HepG2 (cell line): ENCODE measurements around the gene RPRD2. TPM values are rescaled to one million over a fixed set of nuclear protein-coding genes. Genes with fewer than 3 reads are reported as not detected.

Experiments used
- DMTF1 ChIP-seq: sonication (generic); formaldehyde crosslinking; IDR thresholded peaks from 2 replicates; pipeline ENCODE4 v1.4.0; 2020; ENCODE audit warnings: mild to moderate bottlenecking, missing genetic modification reagents
- FLYWCH1 ChIP-seq: sonication (generic); formaldehyde crosslinking; IDR thresholded peaks from 2 replicates; pipeline ENCODE4 v1.8.1; 2023; ENCODE audit warnings: mild to moderate bottlenecking, missing genetic modification reagents
- IRF1 ChIP-seq: sonication (generic); formaldehyde crosslinking; IDR thresholded peaks from 2 replicates; pipeline ENCODE4 v1.4.0; 2020; ENCODE audit warnings: low read depth, mild to moderate bottlenecking, missing genetic modification reagents
- KDM4B ChIP-seq: sonication (generic); formaldehyde crosslinking; IDR thresholded peaks from 2 replicates; pipeline ENCODE4 v1.4.0; 2020; ENCODE audit warnings: missing genetic modification reagents
- NR2F1 ChIP-seq, 2 experiments: fragments of 450-650 bp in 1 of 2; formaldehyde crosslinking in 1 of 2; IDR thresholded peaks; 2 replicates each; pipeline versions ENCODE4 v1.5.0 to v1.6.1; 2016 to 2020; ENCODE audit warnings: mild to moderate bottlenecking in 1 of 2, missing compliant biosample characterization in 1 of 2, missing genetic modification reagents in 1 of 2, moderate library complexity in 1 of 2
- SNAPC2 ChIP-seq: sonication (generic); formaldehyde crosslinking; IDR thresholded peaks from 2 replicates; pipeline ENCODE4 v1.8.1; 2022; ENCODE audit warnings: mild to moderate bottlenecking, missing genetic modification reagents
- XRCC5 ChIP-seq: fragments of 200-400 bp; formaldehyde crosslinking; optimal IDR thresholded peaks from 2 replicates; pipeline ENCODE3; 2017; ENCODE audit warnings: mild to moderate bottlenecking, low read length
- ZBTB39 ChIP-seq: sonication (generic); formaldehyde crosslinking; IDR thresholded peaks from 2 replicates; pipeline ENCODE4 v1.5.0; 2020; ENCODE audit warnings: missing genetic modification reagents
- ZBTB42 ChIP-seq: sonication (generic); formaldehyde crosslinking; IDR thresholded peaks from 2 replicates; pipeline ENCODE4 v1.5.0; 2020; ENCODE audit warnings: mild to moderate bottlenecking, missing genetic modification reagents
- ZFP36L1 ChIP-seq: sonication (generic); formaldehyde crosslinking; IDR thresholded peaks from 2 replicates; pipeline ENCODE4 v1.8.0; 2022; ENCODE audit warnings: mild to moderate bottlenecking, missing genetic modification reagents, moderate library complexity
- ZNF205 ChIP-seq: IDR thresholded peaks from 2 replicates; pipeline ENCODE4 v1.6.1; 2018; ENCODE audit warnings: missing biosample characterization, missing genetic modification reagents
- ZNF570 ChIP-seq: sonication (generic); formaldehyde crosslinking; IDR thresholded peaks from 2 replicates; pipeline ENCODE4 v1.4.0; 2020; ENCODE audit warnings: mild to moderate bottlenecking, missing genetic modification reagents, borderline replicate concordance
- ZNF790 ChIP-seq: sonication (generic); formaldehyde crosslinking; IDR thresholded peaks from 2 replicates; pipeline ENCODE4 v1.8.0; 2022; ENCODE audit warnings: missing genetic modification reagents, mild to moderate bottlenecking, borderline replicate concordance
- polyA plus RNA-seq, 8 experiments: library from polyadenylated mRNA; depleted of rRNA in 3 of 8; stranded (reverse) in 7 of 8; unstranded in 1 of 8; fragments of >200 nt; fragmentation: Illumina TruSeq in 4 of 8; extraction: Trizol in 4 of 8; gene quantifications; 2 replicates each; pipeline versions ENCODE4 v1.2.1 to v1.2.3, GENCODE V29; 2011 to 2016; ENCODE audit warnings: low read depth in 4 of 8, missing spikeins in 1 of 8, mixed read lengths in 1 of 8; ENCODE audit not compliant: insufficient read depth in 1 of 8
- total RNA-seq, 5 experiments: library from RNA; depleted of rRNA; stranded (reverse); fragments of >200 nt; fragmentation: Illumina TruSeq; extraction: Trizol; gene quantifications; 2 replicates each; pipeline ENCODE4 v1.2.3, GENCODE V29; 2016; ENCODE audit warnings: low read depth in 1 of 5
- TF ChIP-seq, protein P1 (sequence below): sonication (generic); formaldehyde crosslinking; IDR thresholded peaks from 2 replicates; pipeline ENCODE4 v1.4.0; 2020; ENCODE audit warnings: mild to moderate bottlenecking, low read depth, missing genetic modification reagents
- TF ChIP-seq, protein P2 (sequence below): sonication (generic); formaldehyde crosslinking; IDR thresholded peaks from 2 replicates; pipeline ENCODE4 v1.4.0; 2020; ENCODE audit warnings: missing genetic modification reagents, borderline replicate concordance

RPRD2 gene
- total and polyA plus RNA-seq, 2 of the 13 experiments (the other 11 are each of a cell fraction or from before 2014, with no cell fraction given), result 8.0 to 8.9 TPM

- TF ChIP-seq, protein P1, sequence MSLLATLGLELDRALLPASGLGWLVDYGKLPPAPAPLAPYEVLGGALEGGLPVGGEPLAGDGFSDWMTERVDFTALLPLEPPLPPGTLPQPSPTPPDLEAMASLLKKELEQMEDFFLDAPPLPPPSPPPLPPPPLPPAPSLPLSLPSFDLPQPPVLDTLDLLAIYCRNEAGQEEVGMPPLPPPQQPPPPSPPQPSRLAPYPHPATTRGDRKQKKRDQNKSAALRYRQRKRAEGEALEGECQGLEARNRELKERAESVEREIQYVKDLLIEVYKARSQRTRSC, result 0 out of 2 replicates have a peak, but pooled peaks have one; percentile 16
- TF ChIP-seq ZBTB42 (CRISPR knock-in tag) (peak; percentile 57; the same call in 1 of the 2 replicates), SNAPC2 (no peak), ZFP36L1 (0 out of 2 replicates have a peak, but pooled peaks have one; percentile 19), ZBTB39 (CRISPR knock-in tag) (no peak), FLYWCH1 (CRISPR knock-in tag) (no peak), XRCC5 (peak; percentile 50), ZNF570 (CRISPR knock-in tag) (no peak), IRF1 (no peak), ZNF790 (CRISPR knock-in tag) (no peak), NR2F1 (CRISPR knock-in tag; IDR thresholded peaks at IDR 0.05) (no peak), KDM4B (CRISPR knock-in tag) (no peak), ZNF205 (CRISPR knock-in tag) (no peak; the same call in 1 of the 2 replicates), DMTF1 (CRISPR knock-in tag) (no peak)
- TF ChIP-seq, protein P2, sequence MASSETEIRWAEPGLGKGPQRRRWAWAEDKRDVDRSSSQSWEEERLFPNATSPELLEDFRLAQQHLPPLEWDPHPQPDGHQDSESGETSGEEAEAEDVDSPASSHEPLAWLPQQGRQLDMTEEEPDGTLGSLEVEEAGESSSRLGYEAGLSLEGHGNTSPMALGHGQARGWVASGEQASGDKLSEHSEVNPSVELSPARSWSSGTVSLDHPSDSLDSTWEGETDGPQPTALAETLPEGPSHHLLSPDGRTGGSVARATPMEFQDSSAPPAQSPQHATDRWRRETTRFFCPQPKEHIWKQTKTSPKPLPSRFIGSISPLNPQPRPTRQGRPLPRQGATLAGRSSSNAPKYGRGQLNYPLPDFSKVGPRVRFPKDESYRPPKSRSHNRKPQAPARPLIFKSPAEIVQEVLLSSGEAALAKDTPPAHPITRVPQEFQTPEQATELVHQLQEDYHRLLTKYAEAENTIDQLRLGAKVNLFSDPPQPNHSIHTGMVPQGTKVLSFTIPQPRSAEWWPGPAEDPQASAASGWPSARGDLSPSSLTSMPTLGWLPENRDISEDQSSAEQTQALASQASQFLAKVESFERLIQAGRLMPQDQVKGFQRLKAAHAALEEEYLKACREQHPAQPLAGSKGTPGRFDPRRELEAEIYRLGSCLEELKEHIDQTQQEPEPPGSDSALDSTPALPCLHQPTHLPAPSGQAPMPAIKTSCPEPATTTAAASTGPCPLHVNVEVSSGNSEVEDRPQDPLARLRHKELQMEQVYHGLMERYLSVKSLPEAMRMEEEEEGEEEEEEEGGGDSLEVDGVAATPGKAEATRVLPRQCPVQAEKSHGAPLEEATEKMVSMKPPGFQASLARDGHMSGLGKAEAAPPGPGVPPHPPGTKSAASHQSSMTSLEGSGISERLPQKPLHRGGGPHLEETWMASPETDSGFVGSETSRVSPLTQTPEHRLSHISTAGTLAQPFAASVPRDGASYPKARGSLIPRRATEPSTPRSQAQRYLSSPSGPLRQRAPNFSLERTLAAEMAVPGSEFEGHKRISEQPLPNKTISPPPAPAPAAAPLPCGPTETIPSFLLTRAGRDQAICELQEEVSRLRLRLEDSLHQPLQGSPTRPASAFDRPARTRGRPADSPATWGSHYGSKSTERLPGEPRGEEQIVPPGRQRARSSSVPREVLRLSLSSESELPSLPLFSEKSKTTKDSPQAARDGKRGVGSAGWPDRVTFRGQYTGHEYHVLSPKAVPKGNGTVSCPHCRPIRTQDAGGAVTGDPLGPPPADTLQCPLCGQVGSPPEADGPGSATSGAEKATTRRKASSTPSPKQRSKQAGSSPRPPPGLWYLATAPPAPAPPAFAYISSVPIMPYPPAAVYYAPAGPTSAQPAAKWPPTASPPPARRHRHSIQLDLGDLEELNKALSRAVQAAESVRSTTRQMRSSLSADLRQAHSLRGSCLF (CRISPR knock-in tag), result 0 out of 2 replicates have a peak, but pooled peaks have one; percentile 39
Observed at GRCh38 chr1:150363426-150364230, at the start of gene RPRD2 (continued).
